K562 (cell line): ENCODE measurements around the gene SLC24A4. TPM values are rescaled to one million over a fixed set of nuclear protein-coding genes. Genes with fewer than 3 reads are reported as not detected.

Experiments used
- ATAC-seq: fragments of 200-7000 bp; cut with Tn5 transposase; 3 replicates; pipeline ENCODE4 v1.9.1; 2020; ENCODE audit warnings: moderate library complexity
- BruUV-seq: library from RNA; stranded (reverse); fragments of 400-500 nt; replicated peaks from 2 replicates; lab custom pipeline; 2021; lab: Mats Ljungman, UMichigan
- CTCF ChIA-PET: fragments of 300-600 bp; formaldehyde crosslinking; extraction: SDS; loops from one replicate; lab custom pipeline; 2021; ENCODE audit warnings: low intra/inter-chr PET ratio; lab: Yijun Ruan, JAX
- POLR2A ChIA-PET: fragments of 300-600, 350-650 bp; sonication (Branson Sonifier 250); formaldehyde crosslinking; extraction: SDS; loops from one replicate; lab custom pipeline; 2021; ENCODE audit warnings: antibody characterized with exemption, inconsistent platforms; lab: Yijun Ruan, JAX
- DNase-seq, 4 experiments: peaks; one replicate each; pipeline versions ENCODE4 v3.0.0 to v3.0.0-alpha.2; 2011 to 2018; ENCODE audit warnings: low spot score in 3 of 4, mixed read lengths in 3 of 4; ENCODE audit errors: extremely low read depth in 1 of 4
- FAIRE-seq: peaks from 2 replicates; lab custom pipeline; 2011; peaks lifted over from hg19 to GRCh38; lab: Jason Lieb, UNC
- H2AFZ ChIP-seq: 2 replicates; pipeline ENCODE4 v1.6.0; 2011; ENCODE audit warnings: low read depth, low read length, control low read depth, inconsistent platforms
- H3K27ac ChIP-seq: fragments of 200-600 bp; 3 replicates; pipeline ENCODE4 v1.8.0; 2011; ENCODE audit warnings: low read depth, mild to moderate bottlenecking, control low read depth, inconsistent platforms, low read length, moderate library complexity, mixed read lengths; ENCODE audit errors: extremely low read depth
- H3K27me3 ChIP-seq, 2 experiments: fragments of 300-600 bp in 1 of 2; 2 replicates in 1 of 2; 3 replicates in 1 of 2; pipeline versions ENCODE4 v1.6.0 to v1.8.0; 2011; ENCODE audit warnings: inconsistent platforms in 2 of 2, low read length in 2 of 2, mild to moderate bottlenecking in 1 of 2, mixed read lengths in 1 of 2, moderate library complexity in 1 of 2; ENCODE audit not compliant: control insufficient read depth in 2 of 2, insufficient read depth in 2 of 2
- H3K36me3 ChIP-seq: fragments of 300-600 bp; 3 replicates; pipeline ENCODE4 v1.8.0; 2011; ENCODE audit warnings: mild to moderate bottlenecking, low read length, inconsistent platforms; ENCODE audit not compliant: control insufficient read depth, insufficient read depth
- H3K4me1 ChIP-seq, 2 experiments: fragments of 200-600 bp in 1 of 2; replicated peaks in 1 of 2; 2 replicates in 1 of 2; 3 replicates in 1 of 2; pipeline versions ENCODE4 v1.5.1 to v1.8.0; 2011; ENCODE audit warnings: inconsistent platforms in 2 of 2, low read length in 2 of 2, mild to moderate bottlenecking in 1 of 2, mixed read lengths in 1 of 2, moderate library complexity in 1 of 2; ENCODE audit not compliant: control insufficient read depth in 2 of 2, insufficient read depth in 2 of 2
- H3K4me2 ChIP-seq: 2 replicates; pipeline ENCODE4 v1.6.1; 2011; ENCODE audit warnings: low read length, control low read depth, inconsistent platforms, mixed read lengths; ENCODE audit not compliant: insufficient read depth
- H3K4me3 ChIP-seq: fragments of 200-600 bp; sonication (generic), shearing (Covaris generic); 2 replicates; pipeline ENCODE4 v1.5.1; 2016; ENCODE audit warnings: control low read depth, inconsistent platforms
- H3K79me2 ChIP-seq: fragments of 200-600 bp; 3 replicates; pipeline ENCODE4 v1.8.0; 2011; ENCODE audit warnings: low read length, inconsistent platforms; ENCODE audit not compliant: control insufficient read depth, insufficient read depth
- H3K9ac ChIP-seq, 2 experiments: 2 replicates each; pipeline versions ENCODE4 v1.6.0 to v1.6.1; 2011; ENCODE audit warnings: low read depth in 2 of 2, low read length in 2 of 2, control low read depth in 1 of 2, inconsistent platforms in 1 of 2, mild to moderate bottlenecking in 1 of 2, mixed read lengths in 1 of 2; ENCODE audit not compliant: insufficient read depth in 1 of 2
- H3K9me1 ChIP-seq: one replicate; pipeline ENCODE4 v1.6.0; 2011; ENCODE audit warnings: inconsistent platforms, mild to moderate bottlenecking, low read length, moderate library complexity; ENCODE audit not compliant: control insufficient read depth, insufficient read depth
- H3K9me3 ChIP-seq: replicated peaks from 2 replicates; pipeline ENCODE4 v1.5.1; 2011; ENCODE audit warnings: low read depth, low read length, inconsistent platforms; ENCODE audit not compliant: control insufficient read depth, insufficient read depth
- H4K20me1 ChIP-seq: replicated peaks from 2 replicates; pipeline ENCODE4 v1.6.1; 2011; ENCODE audit warnings: low read length, inconsistent platforms, mixed read lengths; ENCODE audit not compliant: control insufficient read depth, insufficient read depth
- FOXP1 ChIP-seq: sonication (generic); formaldehyde crosslinking; IDR thresholded peaks from 2 replicates; pipeline ENCODE4 v1.8.0; 2022; ENCODE audit warnings: mild to moderate bottlenecking, missing genetic modification reagents
- MIER1 ChIP-seq: fragments of 450-650 bp; IDR thresholded peaks from 2 replicates; pipeline ENCODE4 v1.6.1; 2016; ENCODE audit warnings: antibody characterized with exemption, mild to moderate bottlenecking, low read depth
- ZBTB1 ChIP-seq: sonication (generic); formaldehyde crosslinking; IDR thresholded peaks from 2 replicates; pipeline ENCODE4 v1.8.1; 2023; ENCODE audit warnings: missing genetic modification reagents, low read depth, mild to moderate bottlenecking, borderline replicate concordance
- ZBTB7A ChIP-seq: IDR thresholded peaks from 2 replicates; pipeline ENCODE4 v1.6.1; 2011; ENCODE audit warnings: low read depth, mild to moderate bottlenecking, low read length, moderate library complexity, borderline replicate concordance; ENCODE audit not compliant: control insufficient read depth
- ZHX1 ChIP-seq: fragments of 150-350 bp; conservative IDR thresholded peaks from 2 replicates; pipeline ENCODE4 v1.6.1; 2014; ENCODE audit warnings: low read length
- ZNF133 ChIP-seq: fragments of 250-450 bp; sonication (Bioruptor Pico); IDR thresholded peaks from 2 replicates; pipeline ENCODE4 v1.4.0; 2020; ENCODE audit warnings: mild to moderate bottlenecking
- ZNF518B ChIP-seq: fragments of 250-450 bp; sonication (Bioruptor Pico); IDR thresholded peaks from 2 replicates; pipeline ENCODE4 v1.5.0; 2021; ENCODE audit warnings: mild to moderate bottlenecking, moderate library complexity
- ZNF609 ChIP-seq: sonication (generic); formaldehyde crosslinking; IDR thresholded peaks from 2 replicates; pipeline ENCODE4 v1.8.1; 2023; ENCODE audit warnings: missing genetic modification reagents, mild to moderate bottlenecking, borderline replicate concordance
- ZNF75A ChIP-seq: fragments of 450-650 bp; formaldehyde crosslinking; IDR thresholded peaks from 2 replicates; pipeline ENCODE4 v1.4.0; 2020; ENCODE audit warnings: mild to moderate bottlenecking
- WGBS: fragments of 100-300 bp; shearing (Covaris generic); methylation state at CpG from one replicate; pipeline ENCODE4 v1.1.6; 2016; ENCODE audit warnings: low coverage, mixed read lengths; ENCODE audit not compliant: insufficient coverage; ENCODE audit errors: missing lambda C conversion rate; 5-methylcytosine and 5-hydroxymethylcytosine counted together
- in situ Hi-C: fragments of 300-500 bp; cut with MboI; formaldehyde crosslinking; loops from 4 replicates; pipeline ENCODE4 v1.15.0; 2018; ENCODE audit warnings: inconsistent platforms, mixed read lengths
- intact Hi-C: fragments of 100-400 bp; cut with micrococcal nuclease; formaldehyde crosslinking; loops from 2 replicates; pipeline ENCODE4 v1.14.2; 2022
- polyA plus RNA-seq, 8 experiments: library from polyadenylated mRNA; depleted of rRNA in 4 of 8; stranded (reverse) in 5 of 8; unstranded in 3 of 8; fragments of >200 nt; fragmentation: Nextera tagmentation in 2 of 8; fragmentation: Illumina TruSeq in 1 of 8; extraction: Ambion mirVana in 2 of 8; extraction: Trizol in 1 of 8; gene quantifications; 2 replicates each; pipeline versions ENCODE4 v1.2.1 to v1.2.3, GENCODE V29; 2011 to 2014; ENCODE audit warnings: inconsistent platforms in 1 of 8, missing spikeins in 1 of 8
- total RNA-seq, 7 experiments: library from RNA; depleted of rRNA in 6 of 7; stranded (reverse); fragments of >200 nt in 6 of 7; fragmentation: Illumina TruSeq in 2 of 7; extraction: Trizol in 2 of 7; gene quantifications; 2 replicates each; pipeline versions ENCODE4 v1.2.1 to v1.2.3, GENCODE V29; 2011 to 2021; ENCODE audit warnings: low replicate concordance in 1 of 7

SLC24A4 gene
- total and polyA plus RNA-seq, 9 of the 15 experiments (the other 6 are each of a cell fraction or from before 2014, with no cell fraction given): not detected

GRCh38 chr14:92539875-92540274, 216.9 kb downstream of the SLC24A4 start:
- Histone ChIP-seq H3K9me3 (no peaks in the 10 kb centered on the region), H3K36me3 (no peaks in the 10 kb centered on the region), H3K4me1 (no peaks in the 10 kb centered on the region), H4K20me1 (no peaks in the 10 kb centered on the region), H3K4me2 (no peak overlapping the region), H3K27me3 (peaks cover 0 to 15% of the 10 kb centered on the region in 2 experiments; a peak in 1 of 5 replicates), H3K27ac (no peak overlapping the region), H3K9ac (no peak overlapping the region), H3K9me1 (no peaks in the 10 kb centered on the region), H2AFZ (no peak overlapping the region), H3K79me2 (no peaks in the 10 kb centered on the region), H3K4me3 (no peak overlapping the region)
- POLR2A ChIA-PET: interaction anchor here (0.5 kb wide), 1 partner anchor 261 kb away, joined by 3 read pairs; no protein-coding TSS in a partner anchor
- intact Hi-C loops (no loop called here), in situ Hi-C loops (no loop called here)
- 10% methylated on average over 5 of the region's 12 CpGs for WGBS
- CTCF ChIA-PET: no interaction called here
- DNase-seq (no peak), ATAC-seq (no peak), FAIRE-seq (no peak)
- no TSS peak for BruUV-seq
- no peak for TF ChIP-seq ZNF133 (CRISPR knock-in tag)
- TF ChIP-seq ZBTB1 (CRISPR knock-in tag): no peak
- TF ChIP-seq MIER1: no peak
- TF ChIP-seq ZBTB7A: no peak
- TF ChIP-seq ZNF518B (CRISPR knock-in tag): no peak
- no peak for TF ChIP-seq FOXP1 (CRISPR knock-in tag)
- no peak for TF ChIP-seq ZHX1
- no peak for TF ChIP-seq ZNF75A
- no peak for TF ChIP-seq ZNF609 (CRISPR knock-in tag)
